ENCODE results near the gene NCOR1.

Gene NCOR1

DNA sequence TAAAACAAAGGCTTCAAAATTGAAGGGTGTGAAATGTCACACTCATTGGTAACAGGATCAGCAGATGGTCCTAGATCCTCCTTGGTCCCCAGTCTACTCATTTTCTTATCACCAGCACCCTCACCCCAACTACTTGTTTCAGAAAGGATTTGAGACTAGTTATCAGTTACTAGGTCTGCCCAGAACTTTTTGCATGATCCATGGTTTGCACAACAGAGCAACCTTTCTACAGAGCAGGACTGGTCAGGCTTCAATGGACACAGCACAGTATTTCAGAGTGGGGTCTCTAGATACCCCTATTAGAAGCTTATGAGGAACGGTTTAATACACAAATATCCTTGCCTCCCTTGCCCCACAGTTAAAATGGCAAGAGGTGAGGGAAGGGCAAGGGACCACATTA, 190.1 kb downstream of the NCOR1 start:
- no peak for DNase-seq

GRCh38 chr17:16023881-16024280, 191.5 kb downstream of the NCOR1 start:
- no peak for DNase-seq

DNA sequence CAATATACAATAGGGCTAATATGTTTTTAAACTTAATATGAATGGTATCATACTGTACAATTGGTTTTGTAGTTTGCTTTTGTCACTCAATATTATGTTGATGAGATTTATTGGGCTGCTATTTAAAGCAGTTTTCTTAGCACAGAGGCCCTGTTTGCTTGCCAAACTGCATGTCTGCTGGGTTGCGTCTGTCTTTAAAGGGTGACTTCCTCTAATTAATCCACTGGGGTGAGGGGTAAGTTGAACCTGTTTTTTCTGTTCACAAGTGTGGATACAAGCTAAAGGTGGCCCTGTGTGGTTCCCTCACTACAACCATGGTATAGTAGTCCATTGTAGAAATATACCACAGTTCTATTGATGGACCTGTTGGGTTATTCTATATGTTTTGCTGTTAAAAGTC, 196.0 kb downstream of the NCOR1 start:
- no peak for DNase-seq

GRCh38 chr17:16013943-16014407, 201.4 kb downstream of the NCOR1 start:
- no peak for DNase-seq

- DNase-seq: no peak
Measured at GRCh38 chr17:16007439-16007838, 207.9 kb downstream of the NCOR1 start.

GRCh38 chr17:16005636-16006035, 209.7 kb downstream of the NCOR1 start:
- DNase-seq: no peak

DNA sequence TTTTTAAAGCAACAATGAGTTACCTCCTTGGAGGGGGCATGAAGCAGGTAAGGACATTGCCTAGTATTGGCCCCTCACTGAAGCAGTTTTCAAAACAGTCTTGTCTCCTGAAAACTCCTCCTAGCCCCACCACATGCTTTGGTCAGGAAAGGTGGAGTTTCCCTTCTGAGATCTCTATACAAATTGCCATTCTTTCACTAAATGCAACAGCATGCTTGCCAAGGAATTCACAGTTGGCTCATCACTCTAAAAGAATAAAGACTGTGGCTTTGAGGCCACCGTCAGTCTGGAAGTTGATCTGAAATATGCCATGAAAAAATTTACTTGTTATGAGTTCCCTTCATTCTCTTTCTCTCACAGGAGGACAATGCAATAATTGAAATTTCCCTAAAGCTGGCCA, 211.5 kb downstream of the NCOR1 start:
- DNase-seq: no peak

DNA sequence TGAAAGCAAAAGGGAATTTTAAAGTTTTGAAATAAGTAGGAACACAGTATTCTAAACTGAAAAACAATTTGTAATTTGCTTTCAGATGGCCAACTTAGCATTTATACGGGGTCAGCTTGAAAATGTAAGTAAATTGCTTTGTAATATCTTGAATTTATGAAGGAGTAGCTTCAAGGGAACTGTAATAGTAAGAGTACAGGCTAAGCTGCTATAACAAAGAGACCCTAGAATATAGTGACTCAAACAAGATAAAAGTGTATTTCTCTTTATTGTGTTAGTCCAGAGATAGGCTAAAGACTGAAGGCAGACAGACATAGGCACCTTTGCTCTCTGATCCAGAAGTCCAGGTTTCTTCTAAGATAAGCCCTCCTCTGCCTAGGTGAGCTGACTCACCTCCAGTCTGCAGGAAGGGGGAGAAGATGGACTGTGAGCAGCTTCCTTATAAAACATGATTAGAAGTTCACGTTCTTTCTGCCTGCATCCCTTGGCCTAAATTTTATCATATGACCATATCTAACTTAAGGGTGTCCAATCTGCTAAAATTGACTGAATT, 212.6 kb downstream of the NCOR1 start:
- no peak for DNase-seq

DNA sequence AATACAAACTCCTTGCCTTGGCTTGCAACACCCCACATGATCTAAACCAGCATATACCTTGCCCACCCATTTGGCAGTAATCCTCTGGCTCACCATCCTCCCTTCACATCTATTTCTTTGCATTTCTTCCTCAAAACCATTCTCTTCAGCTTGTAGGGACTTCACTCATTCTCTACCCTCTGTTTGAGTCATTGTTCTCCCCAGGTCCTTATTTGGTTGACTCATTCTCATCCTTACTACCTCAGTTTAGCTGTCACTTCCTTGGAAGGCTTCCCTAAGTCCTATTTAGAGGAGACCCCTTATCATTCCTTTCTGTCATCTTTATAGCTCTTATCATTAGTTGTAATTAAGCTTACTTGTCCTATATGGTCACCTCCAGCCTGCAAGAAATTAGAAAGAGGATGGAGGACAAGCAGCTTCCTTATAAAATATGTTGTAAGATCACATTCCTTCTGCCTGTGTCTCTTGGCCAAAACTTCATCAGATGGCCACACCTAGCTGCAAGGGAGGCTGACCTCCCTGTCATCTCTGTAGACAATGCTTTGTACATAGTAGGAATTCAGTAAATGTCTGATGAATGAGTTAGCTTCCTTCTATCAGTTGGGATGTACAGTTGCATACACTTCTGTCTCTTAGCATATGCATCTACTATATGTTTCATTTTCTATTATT, 214.0 kb downstream of the NCOR1 start:
- no peak for DNase-seq

GRCh38 chr17:15999974-16000827, 215.1 kb downstream of the NCOR1 start:
- DNase-seq: no peak

GRCh38 chr17:15999141-15999973, 216.0 kb downstream of the NCOR1 start, which contains the start of the genes TTC19 and ZSWIM7:
Gene TTC19 (plus strand): TSS chr17:15999824. CDS start chr17:15999849, 25 bp downstream.
Gene ZSWIM7 (minus strand): TSS chr17:15999704. CDS start chr17:15999594, 110 bp downstream.
- DNase-seq: peak; percentile 75

DNA sequence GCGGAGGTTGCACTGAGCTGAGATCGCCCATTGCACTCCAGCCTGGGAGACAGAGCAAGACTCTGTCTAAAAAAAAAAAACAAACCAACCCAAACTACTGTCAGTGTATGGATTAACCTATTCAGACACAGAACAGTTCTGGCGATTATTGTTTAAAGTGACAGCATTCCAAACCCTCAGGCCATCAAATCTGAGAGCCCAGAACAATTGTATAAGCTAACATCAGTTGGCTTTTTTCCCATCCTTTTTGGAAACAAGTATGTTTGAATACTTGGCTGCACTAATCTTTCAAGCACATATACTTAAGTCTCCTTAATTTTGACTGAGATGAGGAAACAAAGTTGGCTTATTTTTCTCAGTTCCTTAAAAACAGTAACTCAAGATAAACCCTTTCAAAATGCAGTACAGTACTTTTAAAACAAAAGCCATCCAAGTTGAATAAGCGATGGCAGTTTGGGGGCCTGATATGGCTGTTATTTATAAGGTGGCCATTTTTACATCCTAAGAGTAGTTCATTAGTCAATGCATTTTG, 217.2 kb downstream of the NCOR1 start:
- no peak for DNase-seq

GRCh38 chr17:15996322-15996721, 219.0 kb downstream of the NCOR1 start:
- no peak for DNase-seq

DNA sequence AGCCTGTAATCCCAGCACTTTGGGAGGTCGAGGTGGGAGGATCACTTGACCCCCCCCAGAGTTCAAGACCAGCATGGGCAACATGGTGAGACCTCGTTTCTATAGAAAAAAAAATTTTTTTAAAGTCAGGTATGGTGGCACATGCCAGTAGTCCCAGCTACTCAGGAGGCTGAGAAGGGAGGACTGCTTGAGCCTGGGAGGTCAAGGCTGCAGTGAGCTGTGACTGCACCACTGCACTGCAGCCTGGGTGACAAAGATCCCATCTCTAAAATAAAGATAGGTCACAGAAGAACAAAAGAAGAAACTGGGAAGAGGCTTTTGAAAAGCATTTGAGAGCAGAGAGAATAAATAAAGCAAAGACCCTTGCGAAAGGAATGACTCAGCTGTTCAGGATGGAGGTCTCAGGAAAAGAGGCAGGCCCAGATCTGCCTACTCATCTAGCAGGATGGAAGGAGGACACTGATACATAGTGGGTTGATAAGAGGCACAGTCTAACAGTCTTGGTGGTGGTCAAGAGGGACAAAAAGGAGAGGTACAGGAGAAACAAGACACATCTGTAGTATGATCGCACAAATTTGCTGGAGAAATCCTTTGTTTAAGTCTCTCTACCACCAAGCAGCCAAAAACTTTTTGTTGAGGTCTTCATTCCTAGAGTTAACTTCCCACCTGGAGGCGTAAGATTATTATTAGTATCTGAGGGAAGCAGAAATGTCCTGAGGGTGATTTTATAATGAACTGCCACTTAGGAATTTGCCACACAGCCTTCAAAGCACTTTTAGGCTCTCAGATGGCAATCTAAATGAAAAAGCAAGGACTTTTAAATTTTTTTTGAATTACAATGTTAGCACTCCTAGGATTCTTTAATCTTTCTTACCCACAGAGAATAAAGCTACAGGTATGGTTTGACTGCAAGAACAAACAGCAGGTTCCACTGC, 233.4 kb downstream of the NCOR1 start:
- DNase-seq: no peak

GRCh38 chr17:15981208-15981607, 234.1 kb downstream of the NCOR1 start:
- DNase-seq: no peak
